Activated effector memory CD4-positive, alpha-beta T cell treated with anti-CD3 and anti-CD28 coated beads, Interleukin-2, amount 50 U/mL, for 16 hours (primary cell): ENCODE data around the gene CBFA2T3.

ENCODE experiments used
- DNase-seq: peaks from one replicate; pipeline ENCODE4 v3.0.0-alpha.2; 2020

CBFA2T3 gene

GRCh38 chr16:88936556-88937205 is 40.3 kb downstream of the CBFA2T3 start:
- DNase-seq: no peak

DNA sequence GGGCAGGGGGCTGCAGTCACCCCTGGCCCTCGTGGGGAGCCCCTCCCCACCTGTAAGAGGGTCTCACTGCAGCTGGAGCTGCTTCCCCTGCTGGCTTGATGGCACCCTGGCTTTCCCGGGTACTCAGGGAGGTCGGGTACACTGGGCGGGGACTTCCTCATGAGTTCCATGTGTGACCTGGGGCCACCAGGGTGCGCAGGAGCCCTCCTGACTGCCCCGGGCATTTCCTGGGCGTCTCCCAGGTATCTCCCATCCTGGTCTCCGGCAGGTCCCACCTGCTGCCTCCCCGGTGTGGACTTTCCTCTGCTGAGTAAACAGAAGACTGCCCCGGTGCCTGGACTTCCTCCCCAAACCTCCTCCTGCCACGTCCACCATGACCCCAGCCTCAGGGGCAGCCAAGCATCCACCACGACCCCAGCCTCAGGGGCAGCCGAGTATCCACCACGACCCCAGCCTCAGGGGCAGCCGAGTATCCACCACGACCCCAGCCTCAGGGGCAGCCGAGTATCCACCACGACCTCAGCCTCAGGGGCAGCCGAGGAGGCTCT is 40.9 kb downstream of the CBFA2T3 start:
- no peak for DNase-seq

GRCh38 chr16:88934066-88934667 is 42.8 kb downstream of the CBFA2T3 start:
- DNase-seq: no peak

DNA sequence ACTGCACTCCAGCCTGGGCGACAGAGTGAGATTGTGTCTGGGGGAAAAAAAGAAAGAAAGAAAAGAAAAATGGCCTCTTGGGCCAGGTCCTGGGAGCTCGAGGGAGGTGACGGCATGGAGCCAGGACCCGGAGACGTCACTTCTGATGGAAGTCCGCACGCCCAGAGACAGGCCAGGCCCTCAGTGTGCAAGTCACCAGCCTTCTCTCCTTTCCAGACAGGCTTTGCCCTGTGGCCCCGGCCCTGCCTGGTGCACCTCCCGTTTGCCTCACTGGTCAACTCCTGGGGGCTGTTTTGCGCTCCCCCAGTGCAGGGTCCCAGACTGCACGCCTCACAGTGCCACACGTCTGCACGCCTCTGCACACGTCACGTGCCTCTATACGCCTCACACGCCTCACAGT is 44.1 kb downstream of the CBFA2T3 start:
- no peak for DNase-seq

DNA sequence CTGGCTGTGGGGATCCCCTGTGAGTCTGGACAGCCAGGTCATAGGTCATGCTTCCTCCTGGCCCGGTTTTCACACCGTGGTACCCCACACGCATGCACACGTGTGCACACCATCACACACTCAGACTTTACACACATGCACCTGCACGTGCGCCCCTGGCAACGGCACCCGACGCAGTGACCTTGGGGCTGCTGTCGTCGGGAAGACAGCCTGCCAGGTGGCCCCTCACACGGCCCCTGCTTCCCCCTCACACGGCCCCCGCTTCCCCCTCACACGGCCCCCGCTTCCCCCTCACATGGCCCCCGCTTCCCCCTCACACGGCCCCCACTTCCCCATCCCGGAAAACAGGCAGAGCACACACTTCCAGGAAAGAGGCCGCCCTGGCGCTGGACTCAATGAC is 45.1 kb downstream of the CBFA2T3 start:
- DNase-seq: no peak

GRCh38 chr16:88931373-88931900 is 45.6 kb downstream of the CBFA2T3 start:
- no peak for DNase-seq

DNA sequence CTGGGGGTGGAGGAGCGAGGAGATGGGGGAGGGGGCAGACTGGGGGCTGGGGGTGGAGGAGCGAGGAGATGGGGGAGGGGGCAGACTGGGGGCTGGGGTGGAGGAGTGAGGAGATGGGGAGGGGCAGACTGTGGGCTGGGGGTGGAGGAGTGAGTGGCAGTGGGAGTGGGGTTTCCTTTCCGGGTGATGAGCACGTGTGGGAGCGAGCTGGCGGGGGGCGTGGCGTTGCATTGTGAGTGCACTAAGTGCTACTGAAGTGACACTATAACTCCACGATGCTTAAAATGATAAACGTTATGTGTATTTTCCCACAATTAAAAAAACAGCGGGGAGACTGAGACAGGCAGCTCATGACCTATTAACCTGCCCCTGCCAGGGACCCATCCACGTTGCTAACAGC is 46.3 kb downstream of the CBFA2T3 start:
- no peak for DNase-seq

DNA sequence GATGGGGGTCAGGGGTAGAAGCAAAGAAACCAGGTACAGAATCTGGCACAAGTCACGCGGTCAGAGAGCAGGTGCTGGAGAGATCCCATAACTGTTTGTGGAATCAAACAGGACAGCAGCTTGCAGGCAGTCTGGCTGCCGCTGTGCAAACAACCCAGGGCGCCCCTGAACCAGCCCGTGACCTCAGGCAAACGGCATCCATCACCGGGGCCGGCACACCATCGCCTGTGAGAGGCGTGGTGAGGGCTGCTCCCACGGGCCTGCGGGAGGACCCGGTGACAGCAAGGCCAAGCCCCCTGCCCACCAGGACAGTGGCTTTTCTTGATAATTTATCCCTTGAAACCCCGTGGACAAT is 47.9 kb downstream of the CBFA2T3 start:
- no peak for DNase-seq

- no peak for DNase-seq
These were observed 48.5 kb downstream of the CBFA2T3 start for GRCh38 chr16:88928405-88929090.

- DNase-seq: no peak
These were observed 49.3 kb downstream of the CBFA2T3 start for GRCh38 chr16:88927661-88928060.

DNA sequence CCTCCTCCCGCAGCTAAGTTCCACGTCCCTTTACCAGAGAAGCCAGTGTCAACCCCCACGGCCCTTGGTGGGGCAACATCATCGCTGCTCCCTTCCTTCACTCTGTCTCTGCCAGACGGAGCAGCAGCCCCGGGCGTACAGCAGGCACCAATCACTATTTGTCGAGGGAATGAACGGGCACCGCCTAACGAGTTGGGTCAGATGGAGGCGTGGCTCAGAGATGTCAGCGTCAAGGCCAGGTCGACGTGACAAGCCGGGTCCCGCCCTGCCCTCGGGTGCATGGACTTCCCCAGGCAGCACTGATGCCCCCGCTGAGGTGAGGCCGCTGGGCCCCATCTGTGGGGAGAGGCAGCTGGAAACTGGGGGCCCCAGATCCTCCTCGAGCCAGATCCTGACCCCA is 50.0 kb downstream of the CBFA2T3 start:
- DNase-seq: no peak

GRCh38 chr16:88926374-88926990 is 50.5 kb downstream of the CBFA2T3 start:
- DNase-seq: no peak

GRCh38 chr16:88925540-88925887 is 51.5 kb downstream of the CBFA2T3 start:
- DNase-seq: no peak

- DNase-seq: no peak
These were observed 52.0 kb downstream of the CBFA2T3 start for GRCh38 chr16:88924834-88925539.

DNA sequence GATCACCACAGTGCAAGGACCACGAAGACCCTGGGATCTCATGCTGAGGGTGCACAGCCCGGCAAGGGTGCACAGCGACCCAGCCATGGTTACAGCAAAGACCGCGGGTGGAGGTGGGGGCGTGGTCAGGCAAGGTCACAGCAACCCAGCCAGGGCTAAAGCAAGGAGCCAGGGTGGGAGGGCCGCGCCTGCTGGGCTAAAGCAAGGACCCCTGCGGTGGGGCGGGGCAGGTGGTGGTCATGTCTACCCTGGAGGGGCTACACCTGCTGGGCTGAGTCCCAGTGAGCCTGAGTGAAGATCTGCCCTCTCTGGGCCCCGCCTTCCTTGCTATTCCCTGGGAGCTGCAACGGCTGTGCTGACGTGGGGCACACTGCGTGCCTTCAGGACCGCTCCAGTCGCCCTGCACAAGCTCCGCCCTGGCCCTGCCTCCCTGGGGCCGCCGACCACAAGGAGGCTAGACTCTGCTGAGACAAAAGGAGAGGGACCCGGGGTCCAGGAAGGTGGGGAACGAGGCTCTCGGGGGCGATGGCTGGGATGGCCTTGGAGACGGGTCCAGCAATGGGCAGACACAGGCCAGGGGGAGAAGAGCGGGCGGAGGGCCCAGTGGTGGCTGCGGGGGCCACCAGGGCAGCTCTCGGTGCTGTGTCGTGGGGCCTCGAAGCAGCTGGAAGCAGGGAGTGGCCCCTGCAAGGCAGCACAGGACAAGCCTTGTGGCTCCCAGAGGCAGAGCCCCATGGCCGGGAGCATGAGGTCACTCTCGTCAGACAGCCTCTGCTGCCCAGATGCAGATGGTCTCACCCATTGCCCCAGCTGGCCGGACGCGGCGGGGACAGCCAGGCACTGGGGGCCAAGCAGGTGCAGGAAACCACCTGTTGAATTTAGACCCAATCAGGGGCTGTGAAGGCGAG is 52.8 kb downstream of the CBFA2T3 start:
- DNase-seq: no peak

DNA sequence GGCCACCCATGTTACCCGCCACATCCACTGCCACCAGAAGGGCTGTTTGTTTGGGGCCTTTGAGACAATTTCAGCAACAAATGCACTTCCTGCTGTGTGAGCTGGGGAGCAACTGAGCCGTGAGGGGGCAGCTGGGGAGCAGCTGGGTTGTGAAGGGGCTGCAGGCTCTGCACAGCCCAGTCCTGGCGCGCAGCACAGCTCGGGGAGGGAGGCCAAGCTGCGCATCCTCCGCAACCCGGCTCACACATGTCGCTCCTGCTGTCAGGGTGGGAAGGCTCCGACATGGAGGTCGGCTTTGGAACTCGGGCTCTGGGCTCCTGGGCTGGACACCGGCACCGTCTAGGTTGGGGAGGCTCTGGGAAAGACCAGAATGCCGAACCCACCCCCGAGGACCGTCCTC is 53.6 kb downstream of the CBFA2T3 start:
- no peak for DNase-seq

GRCh38 chr16:88922826-88923410 is 54.1 kb downstream of the CBFA2T3 start:
- no peak for DNase-seq

DNA sequence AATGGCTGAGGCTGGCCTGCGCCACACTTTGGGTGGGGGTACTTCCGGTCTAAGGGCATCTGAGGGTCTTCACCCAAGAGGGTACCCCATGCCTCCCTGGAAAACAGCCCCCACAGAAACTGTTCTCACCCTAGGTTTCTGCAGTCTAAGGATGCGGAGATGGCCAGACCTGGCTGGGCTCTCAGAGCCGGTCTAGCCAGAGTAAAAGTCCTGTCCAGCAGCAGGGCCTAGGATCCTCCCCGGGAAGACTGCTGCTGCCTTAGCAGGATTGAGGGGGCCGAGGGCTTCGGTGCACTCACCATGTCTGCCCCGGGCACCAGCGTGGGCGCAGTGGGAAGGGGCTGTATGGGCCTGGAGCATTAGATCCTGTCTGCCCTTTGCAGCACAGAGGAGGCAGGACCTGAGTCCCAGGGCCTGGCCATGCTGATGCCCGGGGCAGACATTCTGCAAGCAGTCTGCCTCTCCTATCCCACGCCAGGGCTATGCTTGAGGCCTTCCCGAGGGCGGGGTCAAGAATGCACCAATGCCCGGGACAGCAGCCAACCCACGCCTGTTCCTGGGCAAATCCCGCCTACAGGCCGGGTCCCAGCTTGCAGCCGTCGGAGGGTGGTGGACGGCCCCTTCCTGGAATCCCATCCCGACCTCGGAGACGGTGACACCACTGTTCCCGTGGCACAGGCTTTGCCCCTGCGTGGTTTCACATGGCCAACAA is 54.7 kb downstream of the CBFA2T3 start:
- DNase-seq: no peak

DNA sequence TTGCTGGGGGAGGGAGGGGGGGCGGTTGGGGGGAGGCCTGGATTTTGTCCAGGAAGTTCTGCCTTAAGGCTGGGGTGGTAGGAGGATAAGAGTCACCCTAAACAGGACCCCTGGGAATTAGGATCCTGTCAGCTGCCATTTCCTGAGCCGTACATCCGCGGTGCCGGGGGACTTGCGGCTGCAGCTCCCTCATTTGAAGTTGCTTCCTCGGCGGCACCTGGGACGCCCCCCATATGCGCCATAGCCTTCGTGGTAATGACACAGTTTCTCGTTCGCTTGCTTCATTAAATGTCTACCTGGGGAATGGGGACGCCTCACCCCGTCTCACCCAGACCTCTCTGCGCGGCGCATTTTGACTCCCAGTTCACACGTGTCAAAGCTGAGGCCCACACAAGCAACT is 55.4 kb downstream of the CBFA2T3 start:
- no peak for DNase-seq
